HFFc6 (cell line): ENCODE measurements around the gene USP44. TPM values are rescaled to one million over a fixed set of nuclear protein-coding genes. Genes with fewer than 3 reads are reported as not detected.

Source experiments
- DNase-seq: peaks from one replicate; pipeline ENCODE4 v3.0.0-alpha.2; 2018
- H3K27ac Mint-ChIP-seq: 2 replicates; pipeline ENCODE4 v1.8.0; 2020; ENCODE audit warnings: mild to moderate bottlenecking, mixed read lengths
- H3K27me3 Mint-ChIP-seq: 2 replicates; pipeline ENCODE4 v1.8.0; 2021; ENCODE audit warnings: mild to moderate bottlenecking, moderate library complexity, mixed read lengths; ENCODE audit not compliant: insufficient read depth
- H3K36me3 Mint-ChIP-seq: 2 replicates; pipeline ENCODE4 v1.8.0; 2021; ENCODE audit warnings: low read depth, mixed read lengths
- H3K4me1 Mint-ChIP-seq: 2 replicates; pipeline ENCODE4 v1.8.0; 2020; ENCODE audit warnings: low read depth, mixed read lengths
- H3K4me3 Mint-ChIP-seq: 2 replicates; pipeline ENCODE4 v1.8.0; 2020; ENCODE audit warnings: mild to moderate bottlenecking, moderate library complexity, mixed read lengths
- H3K9me3 Mint-ChIP-seq: 2 replicates; pipeline ENCODE4 v1.8.0; 2020; ENCODE audit warnings: mild to moderate bottlenecking, mixed read lengths
- CTCF ChIP-seq: fragments of 200-600 bp; sonication (generic); IDR thresholded peaks from 2 replicates; pipeline ENCODE4 v1.5.0; 2021; ENCODE audit warnings: antibody characterized with exemption, mild to moderate bottlenecking
- total RNA-seq, 6 experiments: library from RNA; stranded (reverse); fragmentation: NEBNext Ultra II Directional; extraction: Animal tissue kit (Norgen Biotek cat#: 25700); gene quantifications; 2 replicates in 1 of 6; 3 replicates in 5 of 6; pipeline ENCODE4 v1.2.3, GENCODE V29; 2021

The USP44 gene
- total RNA-seq, 6 experiments from 2014 or later: not detected

- no peak for TF ChIP-seq CTCF
- Mint-ChIP-seq H3K4me1 (peaks cover 21% of the 10 kb centered on the region), H3K27ac (peak overlapping the region; percentile 98), H3K36me3 (peaks cover 21% of the 10 kb centered on the region), H3K27me3 (peaks cover 15% of the 10 kb centered on the region), H3K4me3 (peak overlapping the region; percentile 98), H3K9me3 (no peaks in the 10 kb centered on the region)
- peak; percentile 12 for DNase-seq
Observed at GRCh38 chr12:95473231-95473883, 77.9 kb downstream of the USP44 start.

GRCh38 chr12:95470300-95470699 is 81.0 kb downstream of the USP44 start:
- H3K9me3 Mint-ChIP-seq: no peaks in the 10 kb centered on the region
- TF ChIP-seq CTCF: no peak
- H3K4me3 Mint-ChIP-seq: no peak overlapping the region
- H3K27ac Mint-ChIP-seq: no peak overlapping the region
- peaks cover 11% of the 10 kb centered on the region for H3K4me1 Mint-ChIP-seq
- H3K27me3 Mint-ChIP-seq: peaks cover 20% of the 10 kb centered on the region
- no peak for DNase-seq
- peaks cover 5% of the 10 kb centered on the region for H3K36me3 Mint-ChIP-seq

Other genes starting within 250 kb of the USP44 start
- 10 to 100 TPM; 72.3 to 85.8 (median 79.0) TPM for gene METAP2, start 77.3 kb downstream of the USP44 start, total RNA-seq
- gene NTN4, start 239.3 kb upstream of the USP44 start, total RNA-seq: 100 to 1,000 TPM in 3 of 6 experiments, 10 to 100 TPM in 3; 51.3 to 117 (median 101) TPM